HG02571 (cell line): Measurements from ENCODE around the gene PCSK5.
"Not testable (repeated sequence)": the region's sequence is repeated elsewhere in the genome, so short reads cannot be mapped to it uniquely, and the experiment has no call there.

Source experiments
- ATAC-seq: cut with Tn5 transposase; IDR thresholded peaks from one replicate; pipeline ENCODE4 v1.9.1; 2021; ENCODE audit warnings: mild to moderate bottlenecking, moderate library complexity; ENCODE audit not compliant: unreplicated experiment

PCSK5 gene

DNA sequence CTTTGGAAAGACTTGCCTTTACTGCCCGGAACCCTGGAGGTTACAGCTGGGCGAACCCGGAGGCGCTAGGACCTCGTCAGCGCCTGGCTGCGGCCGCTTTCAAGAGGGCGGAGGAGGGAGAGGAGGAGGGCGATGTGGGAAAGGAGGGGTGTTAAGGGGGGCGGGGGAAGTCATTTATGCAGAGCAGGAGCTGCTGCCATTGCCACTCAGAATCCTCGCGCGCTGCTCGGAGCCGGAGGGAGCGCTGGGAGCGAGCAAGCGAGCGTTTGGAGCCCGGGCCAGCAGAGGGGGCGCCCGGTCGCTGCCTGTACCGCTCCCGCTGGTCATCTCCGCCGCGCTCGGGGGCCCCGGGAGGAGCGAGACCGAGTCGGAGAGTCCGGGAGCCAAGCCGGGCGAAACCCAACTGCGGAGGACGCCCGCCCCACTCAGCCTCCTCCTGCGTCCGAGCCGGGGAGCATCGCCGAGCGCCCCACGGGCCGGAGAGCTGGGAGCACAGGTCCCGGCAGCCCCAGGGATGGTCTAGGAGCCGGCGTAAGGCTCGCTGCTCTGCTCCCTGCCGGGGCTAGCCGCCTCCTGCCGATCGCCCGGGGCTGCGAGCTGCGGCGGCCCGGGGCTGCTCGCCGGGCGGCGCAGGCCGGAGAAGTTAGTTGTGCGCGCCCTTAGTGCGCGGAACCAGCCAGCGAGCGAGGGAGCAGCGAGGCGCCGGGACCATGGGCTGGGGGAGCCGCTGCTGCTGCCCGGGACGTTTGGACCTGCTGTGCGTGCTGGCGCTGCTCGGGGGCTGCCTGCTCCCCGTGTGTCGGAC lies at the start of gene PCSK5:
TSS of gene PCSK5 (plus strand) at position 202 of the 805 bp plus-strand sequence. CDS start at position 711, 509 bp downstream.
- ATAC-seq: peak; percentile 80

DNA sequence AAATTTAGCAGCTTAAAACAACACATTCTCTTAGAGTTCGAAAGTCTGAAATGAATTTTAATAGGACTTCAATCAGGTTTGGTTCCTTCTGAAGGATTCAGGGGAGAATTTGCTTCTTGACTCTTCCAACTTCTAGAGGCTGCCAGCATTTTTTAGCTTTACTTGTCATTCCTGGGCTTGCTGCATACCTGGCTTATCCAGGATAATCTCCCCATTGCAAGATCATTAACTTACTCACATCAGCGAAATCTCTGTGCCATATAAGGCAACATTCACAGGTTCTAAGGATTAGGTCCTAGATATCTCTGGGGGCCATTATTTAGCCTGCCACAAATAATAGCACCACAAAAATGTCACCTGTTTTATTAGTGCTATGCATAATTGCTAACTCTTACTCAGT lies 46.2 kb upstream of the PCSK5 start:
- ATAC-seq: no peak

DNA sequence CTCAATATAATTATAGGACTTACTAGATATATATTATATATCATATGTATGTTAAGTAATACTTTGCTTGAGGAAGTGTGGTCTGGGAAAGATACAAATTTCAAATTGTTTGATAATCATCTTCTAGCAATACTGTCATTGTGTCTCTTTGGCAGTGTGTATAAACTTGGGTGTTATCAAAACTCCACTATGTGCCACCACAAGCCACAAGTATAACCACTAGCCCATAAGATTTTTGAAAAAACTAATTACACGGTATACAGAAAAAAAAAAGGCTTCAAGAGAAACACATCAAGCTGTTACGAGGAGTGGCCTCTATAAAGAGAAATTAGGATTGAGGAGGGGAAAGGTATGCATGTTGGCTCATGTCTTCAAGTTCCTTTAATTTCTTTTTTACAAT lies 44.7 kb upstream of the PCSK5 start:
- ATAC-seq: no peak

DNA sequence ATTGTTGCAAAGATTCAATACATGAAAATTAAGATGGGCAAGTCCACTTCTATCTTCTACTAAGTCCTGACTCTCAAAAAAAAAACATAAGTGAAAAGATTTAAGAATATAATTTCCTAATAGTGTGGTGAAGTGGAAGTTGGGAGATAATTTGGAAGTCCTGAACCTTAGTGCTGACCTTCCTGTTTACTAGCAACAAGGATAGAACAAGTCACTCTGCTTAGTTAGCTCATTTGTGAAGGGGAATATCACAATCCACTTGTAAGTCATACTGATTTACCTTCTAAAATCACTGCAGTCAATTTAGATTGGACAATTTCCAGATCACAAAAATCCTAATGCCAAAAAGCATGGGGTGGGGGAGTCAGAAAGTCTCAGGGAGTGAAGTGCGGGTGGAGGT lies 43.4 kb upstream of the PCSK5 start:
- ATAC-seq: no peak

DNA sequence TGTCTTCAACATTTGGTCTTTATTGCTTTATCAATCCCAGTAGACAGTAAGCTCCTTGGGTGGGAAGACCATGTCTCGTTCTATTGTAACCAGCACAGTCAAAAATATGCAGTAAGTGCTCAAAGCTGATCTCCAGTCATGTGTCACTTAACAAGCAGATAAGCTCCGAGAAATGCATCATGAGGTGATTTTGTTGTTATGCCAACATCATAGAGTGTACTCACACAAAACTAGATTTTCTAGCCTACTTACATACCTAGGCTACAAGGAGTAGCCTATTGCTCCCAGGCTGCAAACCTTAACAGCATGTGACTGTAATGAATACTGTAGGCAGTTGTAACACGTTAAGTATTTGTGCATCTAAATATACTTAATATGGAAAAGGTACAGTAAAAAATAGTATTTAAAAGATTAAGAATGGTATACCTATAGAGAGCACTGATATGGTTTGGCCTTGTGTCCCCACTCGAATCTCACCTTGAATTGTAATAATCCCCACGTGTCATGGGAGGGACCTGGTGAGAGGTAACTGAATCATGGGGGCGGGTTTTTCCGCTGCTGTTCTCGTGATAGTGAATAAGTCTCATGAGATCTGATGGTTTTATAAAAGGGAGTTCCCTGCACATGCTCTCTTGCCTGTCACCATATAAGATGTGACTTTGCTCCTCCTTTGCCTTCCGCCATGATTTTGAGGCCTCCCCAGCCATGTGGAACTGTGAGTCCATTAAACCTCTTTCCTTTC lies 39.8 kb upstream of the PCSK5 start:
- ATAC-seq: no peak

DNA sequence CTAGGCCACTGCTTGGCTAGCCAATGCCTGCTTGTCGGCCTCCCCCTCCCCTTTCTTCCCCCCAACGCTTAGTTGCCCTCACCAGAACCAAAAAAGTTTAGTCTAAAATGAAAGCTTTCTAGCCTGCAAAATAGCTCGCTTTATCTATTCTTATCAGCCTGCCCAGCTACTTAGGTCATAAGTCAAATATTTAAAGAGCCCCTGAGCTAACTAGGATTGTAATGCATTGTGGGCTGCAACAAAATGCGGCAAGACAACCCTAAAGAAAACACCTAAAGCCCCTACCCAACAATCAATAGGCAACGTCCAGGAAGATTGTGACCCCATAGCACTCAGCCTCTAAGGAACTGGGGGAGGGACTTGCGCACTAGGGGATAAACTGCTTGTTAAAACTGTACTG lies 38.6 kb upstream of the PCSK5 start:
- no peak for ATAC-seq

GRCh38 chr9:75852746-75853145 lies 37.7 kb upstream of the PCSK5 start:
- no peak for ATAC-seq

DNA sequence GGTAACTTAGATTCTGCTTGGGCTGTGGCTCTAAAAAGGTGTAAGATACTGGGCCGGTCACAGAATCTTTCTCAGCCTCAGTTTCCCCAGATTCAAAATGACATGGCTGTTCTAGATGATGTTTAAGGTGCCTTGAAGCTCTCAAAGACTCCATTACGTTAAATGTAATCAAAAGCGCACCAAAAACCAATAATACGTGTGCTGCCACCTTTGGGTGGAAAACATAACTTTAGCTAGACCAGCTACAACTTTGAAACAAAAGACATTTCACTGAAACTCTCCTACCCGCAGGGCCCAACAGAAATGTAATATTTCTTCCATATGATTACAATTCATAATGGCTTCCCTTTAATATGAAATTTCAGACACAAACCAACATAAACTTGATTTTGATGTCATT lies 35.0 kb upstream of the PCSK5 start:
- no peak for ATAC-seq

DNA sequence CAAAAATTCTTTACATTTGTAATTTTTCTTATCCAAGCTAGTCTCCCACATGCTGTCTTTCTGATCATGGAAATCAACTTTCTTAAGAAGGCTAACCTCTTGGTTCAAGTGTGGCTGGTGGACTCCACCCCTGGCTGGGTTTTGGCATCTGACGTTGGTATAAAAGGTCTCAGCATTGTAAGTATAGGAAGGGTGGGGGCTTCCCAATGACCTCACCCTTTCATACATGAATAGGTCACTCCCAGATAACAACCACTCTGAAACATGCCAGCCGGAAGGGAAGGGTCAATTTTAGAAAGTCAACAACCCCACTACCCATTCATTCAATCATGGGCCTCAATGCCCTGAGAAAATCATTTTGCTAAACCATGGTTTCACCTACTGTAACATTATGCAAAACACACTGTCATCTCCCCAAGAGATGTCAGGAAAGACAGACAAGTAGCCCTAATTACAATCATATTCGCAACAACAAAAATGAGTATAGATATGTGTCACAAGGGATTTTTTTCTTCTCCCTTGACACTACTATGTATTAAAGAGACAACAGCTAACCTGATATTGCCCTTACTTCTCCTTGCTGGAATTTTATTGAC lies 31.9 kb upstream of the PCSK5 start:
- no peak for ATAC-seq

DNA sequence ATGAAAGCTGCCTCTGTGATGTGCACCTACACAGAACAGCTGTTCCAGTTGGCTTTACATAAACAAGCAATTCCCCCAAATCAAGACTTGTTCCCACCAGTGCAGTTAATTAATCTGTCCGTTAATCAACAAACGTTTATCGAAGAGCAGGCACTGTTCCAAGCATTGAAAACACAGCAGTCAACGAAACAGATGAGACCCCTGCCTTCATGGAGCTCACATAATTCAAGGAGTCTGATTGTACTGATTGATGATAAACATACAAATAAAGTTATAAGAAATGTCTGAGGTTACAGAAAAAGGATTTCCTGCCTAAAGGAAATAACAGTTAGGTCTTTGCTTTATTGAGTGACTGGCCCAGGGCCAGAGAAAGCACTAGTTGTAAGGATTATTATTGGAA lies 26.2 kb upstream of the PCSK5 start:
- no peak for ATAC-seq

DNA sequence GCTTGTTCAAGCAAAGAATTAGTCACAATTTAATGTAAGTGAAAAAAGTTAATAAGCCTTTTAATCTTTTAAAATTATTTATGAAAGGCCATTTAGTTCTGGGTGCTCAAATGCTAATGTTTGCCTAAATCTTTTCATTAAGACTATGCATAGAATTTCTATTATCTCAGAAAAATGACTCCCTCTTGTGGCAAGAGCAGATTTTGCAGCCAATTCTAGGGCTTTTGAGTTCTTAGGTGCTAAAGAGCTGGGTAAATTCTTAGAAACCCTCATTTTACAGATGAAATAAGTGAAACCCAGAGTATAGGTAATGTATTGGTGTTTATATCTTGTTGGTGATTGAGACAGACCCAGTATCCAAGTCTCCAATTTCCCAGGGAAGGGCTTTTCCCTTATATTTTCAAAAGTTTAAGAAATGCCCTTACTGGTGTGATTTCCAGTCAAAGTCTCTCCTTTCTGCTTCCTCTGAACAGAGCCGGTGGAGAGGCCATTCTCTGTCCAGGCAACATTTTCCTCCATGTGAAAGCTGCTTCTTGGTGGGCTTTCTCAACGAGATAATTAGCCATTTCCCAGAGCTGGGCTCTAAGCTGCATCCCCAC lies 24.1 kb upstream of the PCSK5 start:
- no peak for ATAC-seq

- not testable (repeated sequence) for ATAC-seq
Observed at GRCh38 chr9:75868526-75868925, 21.9 kb upstream of the PCSK5 start.

- ATAC-seq: no peak
Observed at GRCh38 chr9:75869236-75869635, 21.2 kb upstream of the PCSK5 start.

DNA sequence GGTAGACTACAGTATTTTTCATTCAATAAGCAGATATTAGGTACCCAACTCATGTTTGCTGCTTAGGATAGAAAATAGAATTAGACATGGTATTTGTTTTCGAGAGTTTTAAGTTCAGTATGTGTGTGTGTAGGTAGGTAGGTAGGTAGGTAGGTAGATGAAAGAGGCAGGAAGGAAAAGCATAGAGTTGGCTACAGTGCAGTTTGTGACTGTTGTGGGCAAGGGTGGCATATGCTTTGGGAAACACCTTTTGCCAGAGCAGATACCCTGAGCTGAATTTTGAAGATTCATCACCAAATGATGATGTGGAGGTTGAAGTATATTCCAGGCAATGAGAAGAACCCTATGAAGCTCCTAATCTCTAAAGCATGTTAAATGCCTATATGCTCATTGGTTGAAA lies 20.0 kb upstream of the PCSK5 start:
- ATAC-seq: no peak

DNA sequence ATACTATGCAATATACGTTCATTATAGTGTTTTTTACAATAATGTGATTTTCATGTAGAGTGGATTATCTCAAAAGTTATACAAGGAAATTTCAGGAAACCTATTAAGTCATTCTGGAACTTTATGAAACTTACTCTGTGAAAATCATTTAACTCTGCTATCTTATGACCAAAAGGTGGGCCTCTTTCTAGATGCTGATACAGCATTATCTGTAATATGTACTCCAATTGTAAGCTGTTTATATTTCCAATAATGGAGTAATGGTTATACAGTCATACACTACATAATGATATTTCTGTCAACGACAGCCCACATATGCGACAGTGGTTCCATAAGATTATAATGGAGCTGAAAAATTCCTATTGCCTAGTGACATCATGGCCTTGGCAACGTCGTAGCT lies 18.8 kb upstream of the PCSK5 start:
- ATAC-seq: no peak

DNA sequence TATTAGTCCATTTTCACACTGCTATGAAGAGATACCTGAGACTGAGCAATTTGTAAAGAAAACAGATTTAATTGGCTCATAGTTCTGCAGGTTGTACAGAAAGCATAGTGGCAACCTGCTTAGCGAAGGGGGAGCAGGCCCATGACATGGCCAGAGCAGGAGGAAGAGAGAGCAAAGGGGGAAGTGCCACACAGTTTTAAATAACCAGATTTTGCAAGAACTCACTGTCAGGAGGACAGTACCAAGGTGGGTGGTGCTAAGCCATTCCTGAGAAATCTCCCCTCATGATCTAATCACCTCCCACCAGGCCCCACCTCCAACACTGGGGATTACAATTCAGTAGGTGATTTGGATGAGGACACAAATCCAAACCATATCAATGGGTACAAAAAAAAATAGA lies 16.8 kb upstream of the PCSK5 start:
- ATAC-seq: no peak

- no peak for ATAC-seq
Observed at GRCh38 chr9:75876999-75877640, 13.4 kb upstream of the PCSK5 start.

- ATAC-seq: no peak
Observed at GRCh38 chr9:75878488-75878860, 12.0 kb upstream of the PCSK5 start.

- ATAC-seq: no peak
Observed at GRCh38 chr9:75880618-75881017, 9.9 kb upstream of the PCSK5 start.

GRCh38 chr9:75881761-75882160 lies 8.7 kb upstream of the PCSK5 start:
- no peak for ATAC-seq

DNA sequence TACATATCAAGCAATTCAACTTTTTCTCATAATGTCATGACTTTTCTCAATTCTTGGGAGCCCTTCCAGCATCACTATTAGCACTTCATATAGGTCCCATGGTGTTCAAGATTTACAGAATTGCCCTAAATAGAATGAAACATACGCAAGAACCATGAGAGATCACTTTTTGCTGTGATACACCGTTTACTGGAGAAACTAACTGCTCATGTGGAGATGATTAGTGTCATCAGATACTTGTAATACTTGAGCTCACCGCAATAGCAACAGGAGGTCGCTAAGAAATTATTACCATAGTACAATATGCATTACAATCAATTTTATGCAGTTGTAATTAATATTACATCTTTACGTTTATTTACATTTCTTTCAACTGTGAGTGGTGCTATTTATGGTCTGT lies 4.8 kb upstream of the PCSK5 start:
- ATAC-seq: no peak
